Endothelial cell of umbilical vein (primary cell): ENCODE results near the gene UBE2I.

Experiments used
- CTCF ChIP-seq, 2 donors: IDR thresholded peaks; 1 replicate in 1 of 2; 2 replicates in 1 of 2; pipeline ENCODE4 v1.5.1; 2011; ENCODE audit warnings: low read length in 2 of 2, mild to moderate bottlenecking in 2 of 2, moderate library complexity in 2 of 2, control low read depth in 1 of 2, inconsistent platforms in 1 of 2, low read depth in 1 of 2; ENCODE audit not compliant: insufficient read depth in 1 of 2; ENCODE audit errors: extremely low read depth in 1 of 2
- EZH2 ChIP-seq: IDR thresholded peaks from 2 replicates; pipeline ENCODE4 v1.6.1; 2012; ENCODE audit warnings: borderline replicate concordance, low read depth, mild to moderate bottlenecking, moderate library complexity, low read length, inconsistent platforms; ENCODE audit not compliant: severe bottlenecking
- FOS ChIP-seq: IDR thresholded peaks from 2 replicates; pipeline ENCODE4 v1.6.1; 2011; ENCODE audit warnings: mild to moderate bottlenecking, low read length, moderate library complexity, borderline replicate concordance; ENCODE audit not compliant: insufficient read depth
- GATA2 ChIP-seq: IDR thresholded peaks from 2 replicates; pipeline ENCODE4 v1.7.0; 2011; ENCODE audit warnings: low read depth, mild to moderate bottlenecking, moderate library complexity, mixed read lengths, low read length; ENCODE audit not compliant: insufficient read length, insufficient read depth
- MYC ChIP-seq: IDR thresholded peaks from one replicate; pipeline ENCODE4 v1.6.1; 2011; ENCODE audit warnings: mild to moderate bottlenecking, low read depth, low read length
- POLR2A ChIP-seq: IDR thresholded peaks from 2 replicates; pipeline ENCODE4 v1.6.1; 2012; ENCODE audit warnings: low read depth, mild to moderate bottlenecking, control low read depth, low read length
- POLR2AphosphoS5 ChIP-seq: IDR thresholded peaks from 2 replicates; pipeline ENCODE4 v1.6.1; 2012; ENCODE audit warnings: low read depth, mild to moderate bottlenecking, control low read depth, low read length, moderate library complexity; ENCODE audit not compliant: insufficient read depth
- TF ChIP-seq, protein P1 (sequence below): IDR thresholded peaks from 2 replicates; pipeline ENCODE4 v1.6.1; 2011; ENCODE audit not compliant: insufficient read depth, insufficient read length

DNA sequence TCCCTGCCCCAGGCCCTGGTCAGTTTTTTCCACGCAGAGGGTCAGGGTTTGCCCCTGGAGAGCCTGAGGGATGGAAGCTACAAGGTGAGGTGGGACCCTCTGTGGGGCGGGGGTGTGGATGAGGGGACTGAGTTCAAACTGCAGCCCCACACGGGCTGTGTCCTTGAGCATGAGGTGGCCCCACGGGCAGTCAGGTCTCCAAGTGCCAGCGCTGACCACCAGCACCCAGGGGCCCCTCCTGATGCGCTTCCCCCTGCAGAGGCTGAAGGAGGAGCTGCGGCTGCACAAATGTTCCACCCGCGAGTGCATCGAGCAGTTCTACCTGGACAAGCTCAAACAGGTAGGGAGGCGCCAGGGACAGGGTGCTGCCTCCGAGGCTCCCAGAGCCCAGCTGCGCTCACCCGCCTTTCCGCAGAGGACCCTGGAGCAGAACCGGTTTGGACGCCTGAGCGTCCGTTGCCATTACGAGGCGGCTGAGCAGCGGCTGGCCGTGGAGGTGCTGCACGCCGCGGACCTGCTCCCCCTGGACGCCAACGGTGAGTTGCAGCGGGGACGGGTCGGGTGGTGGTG lies 37.9 kb downstream of the UBE2I start:
- TF ChIP-seq EZH2 (no peak), CTCF (IDR thresholded peaks at IDR 0.05; ENCODE audit: extremely low read depth in 1 of 2, insufficient read depth in 1 of 2, low read depth in 1 of 2, low read length in 2 of 2) (no peak), POLR2AphosphoS5 (no peak), GATA2 (no peak), FOS (no peak), POLR2A (no peak), MYC (no peak)
- TF ChIP-seq, protein P1, sequence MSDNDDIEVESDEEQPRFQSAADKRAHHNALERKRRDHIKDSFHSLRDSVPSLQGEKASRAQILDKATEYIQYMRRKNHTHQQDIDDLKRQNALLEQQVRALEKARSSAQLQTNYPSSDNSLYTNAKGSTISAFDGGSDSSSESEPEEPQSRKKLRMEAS = no peak
